IPS-15b (cell line): ENCODE measurements around the gene CEP135.
"Not testable (repeated sequence)": the region's sequence is repeated elsewhere in the genome, so short reads cannot be mapped to it uniquely, and the experiment has no call there.

Source experiments
- H3K27me3 ChIP-seq: one replicate; pipeline ENCODE4 v1.6.1; 2013; ENCODE audit warnings: low read length; ENCODE audit not compliant: control insufficient read depth, insufficient read depth
- H3K36me3 ChIP-seq: one replicate; pipeline ENCODE4 v1.6.1; 2013; ENCODE audit warnings: low read length; ENCODE audit not compliant: control insufficient read depth, insufficient read depth
- H3K4me1 ChIP-seq: one replicate; pipeline ENCODE4 v1.6.1; 2013; ENCODE audit warnings: mild to moderate bottlenecking, low read length; ENCODE audit not compliant: control insufficient read depth, insufficient read depth
- H3K4me3 ChIP-seq: one replicate; pipeline ENCODE4 v1.5.1; 2013; ENCODE audit warnings: low read depth, low read length
- H3K9ac ChIP-seq: one replicate; pipeline ENCODE4 v1.6.1; 2013; ENCODE audit warnings: low read depth, mild to moderate bottlenecking, low read length
- H3K9me3 ChIP-seq: one replicate; pipeline ENCODE4 v1.6.1; 2013; ENCODE audit warnings: mild to moderate bottlenecking, low read length; ENCODE audit not compliant: control insufficient read depth, insufficient read depth

Gene CEP135

GRCh38 chr4:56058555-56058954, 109.8 kb downstream of the CEP135 start:
- Histone ChIP-seq H3K4me1 (peaks cover 5% of the 10 kb centered on the region), H3K9me3 (no peaks in the 10 kb centered on the region), H3K4me3 (no peak overlapping the region), H3K36me3 (no peaks in the 10 kb centered on the region), H3K27me3 (no peaks in the 10 kb centered on the region), H3K9ac (no peak overlapping the region)

- Histone ChIP-seq H3K9ac (no peak overlapping the region), H3K9me3 (no peaks in the 10 kb centered on the region), H3K4me3 (no peak overlapping the region), H3K4me1 (peaks cover 5% of the 10 kb centered on the region), H3K27me3 (no peaks in the 10 kb centered on the region), H3K36me3 (no peaks in the 10 kb centered on the region)
Observed at GRCh38 chr4:56060036-56060435, 111.3 kb downstream of the CEP135 start.

- Histone ChIP-seq H3K36me3 (no peaks in the 10 kb centered on the region), H3K9me3 (no peaks in the 10 kb centered on the region), H3K4me3 (no peak overlapping the region), H3K27me3 (no peaks in the 10 kb centered on the region), H3K4me1 (no peaks in the 10 kb centered on the region), H3K9ac (no peak overlapping the region)
Observed at GRCh38 chr4:56062106-56062505, 113.4 kb downstream of the CEP135 start.

GRCh38 chr4:56062526-56063145, 113.9 kb downstream of the CEP135 start:
- Histone ChIP-seq H3K9me3 (no peaks in the 10 kb centered on the region), H3K27me3 (no peaks in the 10 kb centered on the region), H3K4me3 (no peak overlapping the region), H3K9ac (no peak overlapping the region), H3K36me3 (no peaks in the 10 kb centered on the region), H3K4me1 (no peaks in the 10 kb centered on the region)

GRCh38 chr4:56066493-56066892, 117.7 kb downstream of the CEP135 start:
- H3K9me3 ChIP-seq: no peaks in the 10 kb centered on the region
- H3K4me1 ChIP-seq: no peaks in the 10 kb centered on the region
- H3K36me3 ChIP-seq: no peaks in the 10 kb centered on the region
- no peaks in the 10 kb centered on the region for H3K27me3 ChIP-seq
- no peak overlapping the region for H3K9ac ChIP-seq
- H3K4me3 ChIP-seq: no peak overlapping the region

- Histone ChIP-seq H3K36me3 (no peaks in the 10 kb centered on the region), H3K9ac (no peak overlapping the region), H3K4me3 (no peak overlapping the region), H3K27me3 (no peaks in the 10 kb centered on the region), H3K9me3 (no peaks in the 10 kb centered on the region), H3K4me1 (no peaks in the 10 kb centered on the region)
Observed at GRCh38 chr4:56067826-56068225, 119.1 kb downstream of the CEP135 start.

- peaks cover 12% of the 10 kb centered on the region for H3K4me1 ChIP-seq
- H3K27me3 ChIP-seq, H3K9ac ChIP-seq, H3K36me3 ChIP-seq, H3K4me3 ChIP-seq, H3K9me3 ChIP-seq: not testable (repeated sequence)
Observed at GRCh38 chr4:56072730-56073129, 124.0 kb downstream of the CEP135 start.

GRCh38 chr4:56077676-56078075, 128.9 kb downstream of the CEP135 start:
- Histone ChIP-seq H3K27me3 (no peaks in the 10 kb centered on the region), H3K4me3 (no peak overlapping the region), H3K9me3 (no peaks in the 10 kb centered on the region), H3K36me3 (no peaks in the 10 kb centered on the region), H3K9ac (no peak overlapping the region), H3K4me1 (peaks cover 12% of the 10 kb centered on the region)

- Histone ChIP-seq H3K4me3 (no peak overlapping the region), H3K27me3 (no peaks in the 10 kb centered on the region), H3K36me3 (no peaks in the 10 kb centered on the region), H3K9me3 (no peaks in the 10 kb centered on the region), H3K4me1 (peaks cover 12% of the 10 kb centered on the region), H3K9ac (no peak overlapping the region)
Observed at GRCh38 chr4:56078866-56079265, 130.1 kb downstream of the CEP135 start.

GRCh38 chr4:56080384-56080783, 131.6 kb downstream of the CEP135 start:
- no peaks in the 10 kb centered on the region for H3K27me3 ChIP-seq
- no peaks in the 10 kb centered on the region for H3K36me3 ChIP-seq
- H3K4me3 ChIP-seq: no peak overlapping the region
- H3K9ac ChIP-seq: no peak overlapping the region
- no peaks in the 10 kb centered on the region for H3K9me3 ChIP-seq
- peaks cover 17% of the 10 kb centered on the region for H3K4me1 ChIP-seq

- peaks cover 14% of the 10 kb centered on the region for H3K4me1 ChIP-seq
- no peak overlapping the region for H3K4me3 ChIP-seq
- H3K36me3 ChIP-seq: peaks cover 2% of the 10 kb centered on the region
- no peak overlapping the region for H3K9ac ChIP-seq
- H3K27me3 ChIP-seq: no peaks in the 10 kb centered on the region
- no peaks in the 10 kb centered on the region for H3K9me3 ChIP-seq
Observed at GRCh38 chr4:56082829-56083228, 134.1 kb downstream of the CEP135 start.
